ENCODE measurements around the gene CXCR6.

The CXCR6 gene

GRCh38 chr3:45974686-45975085 lies 31.4 kb downstream of the CXCR6 start (continued):
- TF ChIP-seq ZNF560 (tag by site-specific recombination; IDR thresholded peaks at IDR 0.05; ENCODE audit: borderline replicate concordance) (no peak), ZIC2 (tag by site-specific recombination; IDR thresholded peaks at IDR 0.05) (no peak), MYNN (tag by site-specific recombination; IDR thresholded peaks at IDR 0.05; ENCODE audit: borderline replicate concordance) (no peak), ZNF175 (tag by site-specific recombination; IDR thresholded peaks at IDR 0.05) (no peak), ZNF664 (tag by site-specific recombination; IDR thresholded peaks at IDR 0.05) (no peak)

DNA sequence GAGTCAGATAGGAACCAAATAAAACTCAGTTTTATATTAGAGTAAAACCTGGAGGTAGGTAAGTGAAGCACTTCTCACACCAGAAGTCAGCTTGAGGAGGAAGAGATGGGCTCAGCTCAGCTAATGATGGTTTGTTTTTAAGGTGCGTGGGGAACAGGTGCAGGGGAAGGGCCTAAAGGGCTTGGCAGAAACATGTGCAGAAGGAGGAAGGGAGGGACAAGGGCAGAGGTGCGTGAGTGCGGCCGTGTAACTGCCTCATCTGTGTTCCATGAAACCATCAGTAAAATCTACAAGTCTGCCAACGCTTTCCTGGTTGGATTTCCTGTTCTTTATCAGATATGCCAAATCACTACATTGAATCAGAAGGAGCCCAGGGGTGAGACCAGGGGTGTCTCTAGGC lies 32.4 kb downstream of the CXCR6 start:
- TF ChIP-seq HOXD13 (CRISPR knock-in tag; IDR thresholded peaks at IDR 0.05; ENCODE audit: borderline replicate concordance) (no peak), ZNF677 (tag by site-specific recombination; IDR thresholded peaks at IDR 0.05) (no peak), ZBTB48 (tag by site-specific recombination; IDR thresholded peaks at IDR 0.05) (no peak), ZNF596 (tag by site-specific recombination; IDR thresholded peaks at IDR 0.05) (no peak), ZSCAN4 (tag by site-specific recombination; IDR thresholded peaks at IDR 0.05) (no peak), ZBTB8A (tag by site-specific recombination; IDR thresholded peaks at IDR 0.05) (no peak), ZNF10 (tag by site-specific recombination; IDR thresholded peaks at IDR 0.05) (no peak), ZNF391 (tag by site-specific recombination; IDR thresholded peaks at IDR 0.05; ENCODE audit: borderline replicate concordance, low read depth) (no peak), ZNF664 (tag by site-specific recombination; IDR thresholded peaks at IDR 0.05) (no peak), ZNF571 (tag by site-specific recombination; IDR thresholded peaks at IDR 0.05) (no peak), ZNF623 (tag by site-specific recombination; IDR thresholded peaks at IDR 0.05) (no peak), ZNF324 (tag by site-specific recombination; IDR thresholded peaks at IDR 0.05) (no peak), ZSCAN16 (tag by site-specific recombination; IDR thresholded peaks at IDR 0.05) (no peak)
- TF ChIP-seq, protein P1, sequence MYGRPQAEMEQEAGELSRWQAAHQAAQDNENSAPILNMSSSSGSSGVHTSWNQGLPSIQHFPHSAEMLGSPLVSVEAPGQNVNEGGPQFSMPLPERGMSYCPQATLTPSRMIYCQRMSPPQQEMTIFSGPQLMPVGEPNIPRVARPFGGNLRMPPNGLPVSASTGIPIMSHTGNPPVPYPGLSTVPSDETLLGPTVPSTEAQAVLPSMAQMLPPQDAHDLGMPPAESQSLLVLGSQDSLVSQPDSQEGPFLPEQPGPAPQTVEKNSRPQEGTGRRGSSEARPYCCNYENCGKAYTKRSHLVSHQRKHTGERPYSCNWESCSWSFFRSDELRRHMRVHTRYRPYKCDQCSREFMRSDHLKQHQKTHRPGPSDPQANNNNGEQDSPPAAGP (tag by site-specific recombination; IDR thresholded peaks at IDR 0.05) = no peak
- TF ChIP-seq, protein P2, sequence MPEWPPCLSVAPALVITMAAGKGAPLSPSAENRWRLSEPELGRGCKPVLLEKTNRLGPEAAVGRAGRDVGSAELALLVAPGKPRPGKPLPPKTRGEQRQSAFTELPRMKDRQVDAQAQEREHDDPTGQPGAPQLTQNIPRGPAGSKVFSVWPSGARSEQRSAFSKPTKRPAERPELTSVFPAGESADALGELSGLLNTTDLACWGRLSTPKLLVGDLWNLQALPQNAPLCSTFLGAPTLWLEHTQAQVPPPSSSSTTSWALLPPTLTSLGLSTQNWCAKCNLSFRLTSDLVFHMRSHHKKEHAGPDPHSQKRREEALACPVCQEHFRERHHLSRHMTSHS (tag by site-specific recombination; IDR thresholded peaks at IDR 0.05) = no peak
- TF ChIP-seq, protein P3, sequence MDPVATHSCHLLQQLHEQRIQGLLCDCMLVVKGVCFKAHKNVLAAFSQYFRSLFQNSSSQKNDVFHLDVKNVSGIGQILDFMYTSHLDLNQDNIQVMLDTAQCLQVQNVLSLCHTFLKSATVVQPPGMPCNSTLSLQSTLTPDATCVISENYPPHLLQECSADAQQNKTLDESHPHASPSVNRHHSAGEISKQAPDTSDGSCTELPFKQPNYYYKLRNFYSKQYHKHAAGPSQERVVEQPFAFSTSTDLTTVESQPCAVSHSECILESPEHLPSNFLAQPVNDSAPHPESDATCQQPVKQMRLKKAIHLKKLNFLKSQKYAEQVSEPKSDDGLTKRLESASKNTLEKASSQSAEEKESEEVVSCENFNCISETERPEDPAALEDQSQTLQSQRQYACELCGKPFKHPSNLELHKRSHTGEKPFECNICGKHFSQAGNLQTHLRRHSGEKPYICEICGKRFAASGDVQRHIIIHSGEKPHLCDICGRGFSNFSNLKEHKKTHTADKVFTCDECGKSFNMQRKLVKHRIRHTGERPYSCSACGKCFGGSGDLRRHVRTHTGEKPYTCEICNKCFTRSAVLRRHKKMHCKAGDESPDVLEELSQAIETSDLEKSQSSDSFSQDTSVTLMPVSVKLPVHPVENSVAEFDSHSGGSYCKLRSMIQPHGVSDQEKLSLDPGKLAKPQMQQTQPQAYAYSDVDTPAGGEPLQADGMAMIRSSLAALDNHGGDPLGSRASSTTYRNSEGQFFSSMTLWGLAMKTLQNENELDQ (tag by site-specific recombination; IDR thresholded peaks at IDR 0.05; ENCODE audit: low read depth) = no peak
- H3K4me1 ChIP-seq (ENCODE audit: control insufficient read depth, insufficient read depth, low read length) = no peaks in the 10 kb centered on the region
- ChIA-PET CTCF (interaction anchor here (0.6 kb wide), 2 partner anchors 63 to 1761 kb away, joined by 3 read pairs; no protein-coding TSS in a partner anchor), POLR2A (no interaction called here)
- peaks cover 15 to 78% of the 10 kb centered on the region in 2 experiments for H3K36me3 ChIP-seq (ENCODE audit: control insufficient read depth in 2 of 2, insufficient read depth in 1 of 2, low read length in 2 of 2)
- H3K4me3 ChIP-seq (ENCODE audit: low read depth, low read length) = no peak overlapping the region
- no peak overlapping the region for H3K27ac ChIP-seq (ENCODE audit: extremely low read depth, low read depth, low read length)
- no peaks in the 10 kb centered on the region for H3K9me3 ChIP-seq (ENCODE audit: control insufficient read depth, insufficient read depth, low read depth, low read length)
